ENCODE data around the gene HDAC4.

GRCh38 chr2:239137898-239138283, 262.9 kb downstream of the HDAC4 start:
- no peak for TF ChIP-seq CTCF (IDR thresholded peaks at IDR 0.05)
- no peak for TF ChIP-seq POLR2A (IDR thresholded peaks at IDR 0.05)
